NCI-H2196 (cell line): ENCODE data around the gene SLC25A45.

Experiments used
- DNase-seq: peaks from one replicate; lab custom pipeline; 2025; ENCODE audit not compliant: unreplicated experiment; lab: John Stamatoyannopoulos, UW

SLC25A45 gene

GRCh38 chr11:65404638-65405339, 22.3 kb upstream of the SLC25A45 start:
- DNase-seq, result no peak

- DNase-seq, result no peak
Observed at GRCh38 chr11:65404210-65404609, 21.8 kb upstream of the SLC25A45 start.

- DNase-seq, result no peak
Observed at GRCh38 chr11:65403607-65404121, 21.2 kb upstream of the SLC25A45 start.

- DNase-seq, result no peak
Observed at GRCh38 chr11:65402790-65403189, 20.3 kb upstream of the SLC25A45 start.

- DNase-seq, result no peak
Observed at GRCh38 chr11:65401803-65402248, 19.4 kb upstream of the SLC25A45 start.

GRCh38 chr11:65401073-65401802, 18.8 kb upstream of the SLC25A45 start:
- DNase-seq, result no peak

GRCh38 chr11:65400307-65401072, 18.0 kb upstream of the SLC25A45 start:
- no peak for DNase-seq

- DNase-seq, result no peak
Observed at GRCh38 chr11:65399845-65400244, 17.4 kb upstream of the SLC25A45 start.

GRCh38 chr11:65399249-65399648, 16.8 kb upstream of the SLC25A45 start:
- no peak for DNase-seq

GRCh38 chr11:65398362-65398910, 16.0 kb upstream of the SLC25A45 start:
- DNase-seq, result no peak

GRCh38 chr11:65396769-65397745, 14.6 kb upstream of the SLC25A45 start:
- no peak for DNase-seq

GRCh38 chr11:65395961-65396530, 13.6 kb upstream of the SLC25A45 start:
- DNase-seq, result no peak

- DNase-seq, result no peak
Observed at GRCh38 chr11:65394125-65394536, 11.7 kb upstream of the SLC25A45 start.

- DNase-seq, result no peak
Observed at GRCh38 chr11:65393513-65394079, 11.2 kb upstream of the SLC25A45 start.

- DNase-seq, result no peak
Observed at GRCh38 chr11:65392899-65393298, 10.5 kb upstream of the SLC25A45 start.

- DNase-seq, result no peak
Observed at GRCh38 chr11:65392186-65392829, 9.9 kb upstream of the SLC25A45 start.

GRCh38 chr11:65390996-65391395, 8.6 kb upstream of the SLC25A45 start:
- no peak for DNase-seq

GRCh38 chr11:65390099-65390941, 7.9 kb upstream of the SLC25A45 start:
- no peak for DNase-seq
